HS-27A (cell line): Measurements from ENCODE around the gene IGF1R.

Source experiments
- DNase-seq: peaks from one replicate; pipeline ENCODE4 v3.0.0-alpha.2; 2012; ENCODE audit warnings: low read depth, missing footprints

IGF1R gene

GRCh38 chr15:98859149-98859548 is 210.8 kb downstream of the IGF1R start:
- no peak for DNase-seq

GRCh38 chr15:98860281-98861041 is 212.1 kb downstream of the IGF1R start:
- DNase-seq: no peak

DNA sequence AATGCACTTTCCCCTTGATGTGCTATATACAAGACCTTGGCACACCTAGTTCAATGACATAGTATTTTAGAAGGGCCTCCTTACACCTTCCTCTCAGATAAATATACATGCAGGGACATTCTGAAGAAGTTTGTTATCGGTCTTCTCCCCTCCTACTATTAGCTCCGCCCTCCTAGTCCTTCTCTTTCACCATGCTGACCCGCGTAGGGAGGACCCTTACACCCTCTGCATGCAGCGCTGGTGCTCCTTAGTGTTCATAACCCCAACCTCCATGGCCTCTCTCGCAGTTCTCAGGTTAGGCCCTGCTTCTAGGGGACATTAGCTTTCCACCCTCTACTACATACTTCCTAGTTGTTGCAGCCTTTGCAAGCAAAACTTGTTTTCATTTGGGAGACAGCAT is 212.8 kb downstream of the IGF1R start:
- DNase-seq: no peak

- no peak for DNase-seq
These were observed 215.6 kb downstream of the IGF1R start for GRCh38 chr15:98863983-98864382.

DNA sequence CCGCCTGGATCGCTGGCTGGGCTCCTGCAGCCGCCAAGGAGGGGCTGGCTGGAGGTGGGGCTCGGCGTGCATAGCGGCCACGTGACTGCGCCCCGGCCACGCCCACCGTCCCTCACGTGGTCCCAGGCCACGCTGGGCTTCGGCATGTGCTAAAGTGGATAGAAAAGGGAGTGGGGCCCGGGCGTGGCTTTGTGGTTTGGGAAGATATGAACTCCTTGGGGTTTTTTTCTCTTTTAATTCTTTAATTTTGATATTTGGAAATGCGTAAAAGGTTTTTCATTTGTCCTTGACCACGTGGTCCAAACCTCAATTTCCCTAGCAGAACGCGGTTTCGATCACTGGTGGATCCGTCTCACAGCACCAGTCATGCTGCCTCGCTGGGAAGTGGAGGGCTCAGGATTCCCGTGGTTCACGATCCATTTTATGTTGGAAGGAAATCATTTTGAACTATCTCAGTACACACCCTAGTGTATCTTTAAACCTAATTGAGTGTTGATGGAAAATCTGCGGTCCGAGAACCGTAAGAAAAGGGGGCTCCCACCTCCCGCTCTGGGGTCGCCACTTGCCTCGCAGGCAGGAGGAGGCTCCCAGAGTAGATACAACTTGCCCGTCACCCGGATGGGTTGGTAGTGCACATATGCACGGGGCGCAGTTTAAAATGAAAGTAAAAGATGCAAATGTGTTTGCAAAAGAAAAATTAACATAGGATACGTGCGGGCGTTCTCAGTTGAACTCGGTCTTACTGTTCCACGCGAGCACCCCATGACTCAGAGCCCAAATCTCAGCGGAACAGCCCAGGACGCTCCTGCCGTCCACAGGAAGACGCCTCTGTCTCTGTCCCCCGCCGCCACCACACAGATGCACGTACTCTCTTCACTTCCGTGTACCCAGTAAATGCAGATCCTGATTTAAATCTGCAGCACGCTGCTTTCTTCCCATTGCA is 217.3 kb downstream of the IGF1R start:
- no peak for DNase-seq

- DNase-seq: no peak
These were observed 218.2 kb downstream of the IGF1R start for GRCh38 chr15:98866511-98866910.

DNA sequence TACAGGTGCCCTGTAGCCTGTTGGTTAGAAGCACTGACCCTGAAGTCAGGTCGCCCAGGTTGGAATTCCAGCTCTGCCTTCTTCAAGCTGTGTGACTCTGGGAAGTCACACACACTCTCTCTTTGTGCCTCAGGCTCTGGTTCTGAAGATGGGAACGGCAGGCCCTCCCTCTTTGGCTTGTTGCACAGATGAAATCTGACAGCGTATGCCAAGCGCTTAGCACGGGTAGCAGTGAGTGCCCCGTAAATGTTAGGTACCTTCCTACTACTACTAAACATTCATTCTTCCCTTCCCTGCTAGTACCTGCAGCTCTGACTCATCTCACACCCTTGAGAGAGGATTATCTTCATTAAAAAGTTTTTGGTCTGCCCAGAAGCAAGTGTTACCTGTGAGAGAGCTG is 220.2 kb downstream of the IGF1R start:
- no peak for DNase-seq

DNA sequence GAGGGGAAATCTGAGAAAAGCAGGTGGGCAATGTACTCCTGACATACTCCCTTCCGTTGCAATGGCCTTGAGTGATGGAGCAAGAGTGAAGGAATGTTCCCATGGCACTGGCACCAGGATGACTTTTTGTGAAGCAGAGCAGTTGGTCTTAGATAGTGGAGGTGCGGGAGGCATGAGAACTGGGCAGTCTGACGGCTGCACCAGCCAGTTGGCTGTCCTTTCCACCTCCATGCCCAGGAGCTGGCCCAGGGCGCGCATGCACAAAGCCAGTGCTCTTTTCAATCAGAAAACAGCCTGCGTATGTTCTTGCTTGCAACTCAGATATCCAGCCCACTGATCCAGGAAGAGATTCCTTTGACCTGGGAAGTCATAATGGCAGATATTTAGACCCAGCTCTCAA is 222.4 kb downstream of the IGF1R start:
- DNase-seq: no peak

- peak; percentile 50 for DNase-seq
These were observed 224.4 kb downstream of the IGF1R start for GRCh38 chr15:98872774-98873173.

GRCh38 chr15:98873441-98874218 is 225.3 kb downstream of the IGF1R start:
- DNase-seq: peak; percentile 93

DNA sequence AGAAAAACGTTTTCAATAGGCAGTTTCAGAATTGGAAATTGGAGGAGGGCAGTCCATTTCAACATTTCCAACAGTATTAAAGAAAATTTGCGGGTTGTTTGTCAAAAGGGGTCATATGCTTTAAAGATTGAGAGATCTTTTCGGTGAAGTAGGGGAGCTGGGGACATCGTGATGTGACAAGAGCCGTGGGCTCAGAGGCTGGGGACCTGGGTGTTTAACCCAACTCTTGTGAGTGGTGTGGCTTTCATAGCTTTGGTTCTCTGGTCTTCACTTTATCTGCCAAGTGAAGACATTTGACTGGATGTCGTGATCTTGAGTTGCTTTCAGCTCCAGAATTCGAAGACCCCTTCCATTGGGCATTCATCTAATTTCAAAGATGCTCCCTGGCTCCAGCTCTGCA is 226.0 kb downstream of the IGF1R start:
- no peak for DNase-seq

DNA sequence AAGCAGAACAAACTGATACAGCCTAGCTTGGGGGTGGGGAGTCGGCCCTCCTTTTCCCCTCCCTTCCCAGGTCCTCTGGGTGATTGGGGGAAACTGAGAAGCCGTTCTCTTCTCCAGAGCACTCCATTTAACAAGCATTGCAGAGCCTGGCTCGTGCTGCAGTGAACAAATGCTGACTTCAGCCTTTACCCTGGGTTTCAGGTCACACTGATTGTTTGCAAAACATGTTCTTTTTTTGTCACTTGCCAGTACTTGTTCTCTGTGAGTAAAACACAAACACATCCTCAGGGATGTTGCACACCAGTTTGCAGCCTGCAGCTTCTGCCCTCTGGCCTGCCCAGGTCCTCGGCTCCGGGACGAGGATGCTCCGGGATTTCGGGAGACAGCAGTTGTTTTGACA is 226.4 kb downstream of the IGF1R start:
- DNase-seq: no peak

- DNase-seq: no peak
These were observed 227.0 kb downstream of the IGF1R start for GRCh38 chr15:98875309-98875708.

DNA sequence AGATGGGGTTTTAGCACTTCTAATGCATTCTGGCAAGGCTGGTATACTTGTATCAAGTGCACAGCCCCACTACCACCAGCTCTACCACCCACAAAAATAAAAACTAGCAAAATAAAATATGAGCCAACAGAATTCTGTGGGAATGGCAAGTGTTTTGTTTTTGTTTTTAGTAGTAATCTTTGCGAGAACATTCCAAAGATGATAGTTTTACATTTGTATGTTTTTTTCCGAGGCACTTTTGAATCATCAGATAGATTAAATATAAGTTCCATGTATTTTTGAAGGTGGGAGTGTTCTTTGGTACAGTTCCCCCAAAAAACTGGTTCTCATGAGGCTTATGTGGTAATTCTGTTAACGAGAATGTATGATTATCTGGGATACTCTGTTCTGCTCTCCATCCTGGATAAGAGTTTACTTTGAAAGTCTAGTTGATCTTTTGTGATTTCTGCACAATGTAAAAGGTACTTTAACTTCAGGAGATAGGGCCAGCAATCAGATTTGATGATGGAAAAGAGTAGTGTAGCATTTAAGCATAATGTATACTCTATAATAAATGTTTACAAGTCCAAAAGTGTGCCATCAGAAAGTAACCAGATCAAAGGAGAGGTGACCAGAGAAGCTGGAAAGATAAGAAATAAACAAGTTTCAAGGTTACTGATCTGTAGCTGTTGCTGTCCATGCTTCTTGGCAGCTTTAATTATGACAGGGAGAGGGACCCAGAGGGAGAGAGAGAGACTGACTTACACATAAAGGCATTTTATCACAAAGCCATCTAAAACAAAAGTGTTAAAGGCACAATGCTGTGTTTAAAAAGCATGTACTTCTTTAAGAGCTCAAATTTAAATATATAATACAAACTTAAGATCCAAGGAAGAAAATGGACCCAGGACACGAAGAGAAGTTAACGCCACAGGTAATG is 228.4 kb downstream of the IGF1R start:
- DNase-seq: no peak

DNA sequence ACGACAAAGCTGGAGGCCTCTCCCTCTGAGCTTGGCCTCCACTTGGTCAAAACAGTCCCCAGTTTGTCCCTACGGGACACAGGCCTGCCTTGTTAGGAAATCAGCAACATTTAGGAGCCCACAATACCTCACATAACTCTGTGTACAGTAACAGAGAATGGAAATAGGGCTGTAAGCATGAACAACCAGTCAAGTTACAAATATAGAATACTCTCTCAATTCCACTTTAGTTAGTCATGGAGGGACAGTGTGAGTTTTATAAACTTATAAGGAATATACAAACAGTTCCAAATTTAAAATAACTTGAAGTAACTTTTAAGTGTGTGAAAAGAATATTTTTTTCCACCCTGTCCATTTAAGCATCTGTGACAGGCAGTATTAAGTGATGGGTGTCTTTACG is 229.8 kb downstream of the IGF1R start:
- no peak for DNase-seq

GRCh38 chr15:98878862-98879261 is 230.5 kb downstream of the IGF1R start:
- no peak for DNase-seq

DNA sequence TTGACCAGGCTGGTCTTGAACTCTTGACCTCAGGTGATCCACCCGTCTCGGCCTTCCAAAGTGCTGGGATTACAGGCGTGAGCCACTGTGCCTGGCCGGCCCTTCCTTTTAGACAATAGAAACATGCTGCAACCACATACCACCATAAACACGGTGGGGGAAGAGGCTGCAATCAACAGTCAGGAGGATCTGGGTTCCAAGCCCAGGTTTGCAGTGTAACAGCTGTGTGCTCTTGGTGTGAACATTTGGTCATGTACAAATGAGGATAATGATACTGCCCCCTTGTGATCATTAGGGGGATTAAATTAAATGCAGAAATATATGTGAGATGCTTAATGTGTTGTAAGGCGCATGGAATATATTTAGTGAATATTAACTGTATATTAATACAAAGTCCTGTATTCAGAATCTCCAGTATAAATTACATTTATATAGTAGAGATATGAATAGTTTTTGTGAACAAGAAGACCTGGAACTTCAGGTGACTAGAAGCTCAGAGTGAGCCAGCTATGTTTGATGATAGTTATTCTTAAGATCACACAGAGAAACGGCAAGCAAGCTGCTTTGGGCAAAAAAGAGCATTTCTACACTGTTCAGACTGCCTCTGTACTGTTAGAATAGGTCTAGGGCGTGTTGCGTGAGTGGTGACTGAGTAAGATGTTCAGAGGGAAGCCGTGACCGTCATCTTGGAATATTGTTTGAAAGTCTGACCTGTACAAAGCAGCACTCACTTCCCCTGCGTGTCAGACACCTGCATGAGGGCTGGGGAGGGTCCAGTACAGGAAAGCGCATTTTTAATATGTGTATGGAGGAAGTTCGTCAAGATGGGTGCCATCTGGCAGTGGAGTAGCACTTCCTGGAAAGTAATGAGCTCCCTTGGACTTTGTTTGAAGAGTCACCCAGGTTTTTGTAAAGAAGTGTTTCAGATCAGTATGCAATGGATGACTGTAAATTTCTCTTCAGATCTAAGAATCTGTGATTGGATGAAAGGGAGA is 233.5 kb downstream of the IGF1R start:
- no peak for DNase-seq

GRCh38 chr15:98883478-98883877 is 235.1 kb downstream of the IGF1R start:
- DNase-seq: no peak

GRCh38 chr15:98884894-98885293 is 236.6 kb downstream of the IGF1R start:
- DNase-seq: no peak

- no peak for DNase-seq
These were observed 239.6 kb downstream of the IGF1R start for GRCh38 chr15:98887976-98888375.
